Activated naive CD4-positive, alpha-beta T cell treated with anti-CD3 and anti-CD28 coated beads, Interleukin-2, amount 50 U/mL, for 24 hours (primary cell): ENCODE measurements around the gene TTLL13.
A peak's percentile ranks its signal among the peaks of the same experiment; 100 is the strongest.

ENCODE experiments used
- H3K27ac Mint-ChIP-seq: one replicate; pipeline ENCODE4 v1.8.0; 2021; ENCODE audit warnings: mild to moderate bottlenecking, mixed read lengths
- H3K27me3 Mint-ChIP-seq: one replicate; pipeline ENCODE4 v1.8.0; 2021; ENCODE audit warnings: mixed read lengths
- H3K36me3 Mint-ChIP-seq: one replicate; pipeline ENCODE4 v1.8.0; 2021; ENCODE audit warnings: mixed read lengths
- H3K4me1 Mint-ChIP-seq: one replicate; pipeline ENCODE4 v1.8.0; 2021; ENCODE audit warnings: mixed read lengths
- H3K4me3 Mint-ChIP-seq: one replicate; pipeline ENCODE4 v1.8.0; 2021; ENCODE audit warnings: mild to moderate bottlenecking, mixed read lengths
- H3K9me3 Mint-ChIP-seq: one replicate; pipeline ENCODE4 v1.8.0; 2021; ENCODE audit warnings: mixed read lengths

The TTLL13 gene

GRCh38 chr15:90306560-90306959 lies 57.2 kb downstream of the TTLL13 start:
- Mint-ChIP-seq H3K27ac (peak overlapping the region; percentile 71), H3K9me3 (no peaks in the 10 kb centered on the region), H3K27me3 (no peaks in the 10 kb centered on the region), H3K36me3 (no peaks in the 10 kb centered on the region), H3K4me3 (peak overlapping the region; percentile 51), H3K4me1 (peaks cover 22% of the 10 kb centered on the region)

DNA sequence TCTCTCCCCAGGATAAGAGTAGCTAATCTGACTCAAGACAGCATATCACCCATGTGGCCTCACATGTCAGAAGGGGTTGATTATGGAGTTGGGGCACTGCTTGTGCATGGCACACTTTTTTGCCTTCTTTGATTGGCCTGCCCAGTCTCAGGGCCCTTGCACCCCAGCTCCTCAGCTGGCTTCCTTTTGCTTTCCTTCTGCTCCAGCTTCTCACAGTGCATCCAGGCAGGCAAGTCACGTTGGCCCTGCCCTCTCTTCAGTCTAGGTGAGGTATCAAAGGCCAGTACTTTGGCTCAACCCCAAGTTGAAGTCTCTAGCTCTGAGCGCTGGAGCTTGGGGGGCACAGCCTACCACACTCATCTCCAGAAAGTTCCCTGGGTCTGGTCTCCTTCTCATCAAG lies 58.3 kb downstream of the TTLL13 start:
- H3K36me3 Mint-ChIP-seq = no peaks in the 10 kb centered on the region
- H3K4me3 Mint-ChIP-seq = no peak overlapping the region
- no peak overlapping the region for H3K27ac Mint-ChIP-seq
- no peaks in the 10 kb centered on the region for H3K27me3 Mint-ChIP-seq
- peaks cover 22% of the 10 kb centered on the region for H3K4me1 Mint-ChIP-seq
- H3K9me3 Mint-ChIP-seq = no peaks in the 10 kb centered on the region

GRCh38 chr15:90309020-90309419 lies 59.7 kb downstream of the TTLL13 start:
- no peak overlapping the region for H3K4me3 Mint-ChIP-seq
- H3K27ac Mint-ChIP-seq = no peak overlapping the region
- H3K36me3 Mint-ChIP-seq = no peaks in the 10 kb centered on the region
- H3K9me3 Mint-ChIP-seq = no peaks in the 10 kb centered on the region
- no peaks in the 10 kb centered on the region for H3K27me3 Mint-ChIP-seq
- peaks cover 22% of the 10 kb centered on the region for H3K4me1 Mint-ChIP-seq
